ENCODE data around the gene DHRSX.

DHRSX gene

GRCh38 chrX:2435465-2435864, 65.3 kb downstream of the DHRSX start:
- no peak for ATAC-seq (ENCODE audit: low read depth)
- Histone ChIP-seq H3K27ac (ENCODE audit: poor library complexity, severe bottlenecking) (no peak overlapping the region), H3K27me3 (ENCODE audit: insufficient read depth, poor library complexity, severe bottlenecking) (no peaks in the 10 kb centered on the region), H3K4me1 (ENCODE audit: insufficient read depth, poor library complexity, severe bottlenecking) (no peaks in the 10 kb centered on the region), H3K9me3 (ENCODE audit: severe bottlenecking) (no peaks in the 10 kb centered on the region), H3K4me3 (ENCODE audit: severe bottlenecking) (no peak overlapping the region), H3K36me3 (ENCODE audit: low read depth) (no peaks in the 10 kb centered on the region)
- no peak for DNase-seq (ENCODE audit: low spot score)
- TF ChIP-seq CTCF (IDR thresholded peaks at IDR 0.05; ENCODE audit: poor library complexity, severe bottlenecking) = no peak

GRCh38 chrX:2434270-2435163, 66.3 kb downstream of the DHRSX start:
- no peak for TF ChIP-seq CTCF (IDR thresholded peaks at IDR 0.05; ENCODE audit: poor library complexity, severe bottlenecking)

GRCh38 chrX:2432298-2432863, 68.4 kb downstream of the DHRSX start:
- no peaks in the 10 kb centered on the region for H3K9me3 ChIP-seq (ENCODE audit: severe bottlenecking)
- TF ChIP-seq CTCF (IDR thresholded peaks at IDR 0.05; ENCODE audit: poor library complexity, severe bottlenecking) = no peak
- no peaks in the 10 kb centered on the region for H3K4me1 ChIP-seq (ENCODE audit: insufficient read depth, poor library complexity, severe bottlenecking)
- no peaks in the 10 kb centered on the region for H3K36me3 ChIP-seq (ENCODE audit: low read depth)
- no peak overlapping the region for H3K27ac ChIP-seq (ENCODE audit: poor library complexity, severe bottlenecking)
- H3K27me3 ChIP-seq (ENCODE audit: insufficient read depth, poor library complexity, severe bottlenecking) = no peaks in the 10 kb centered on the region
- ATAC-seq (ENCODE audit: low read depth) = no peak
- DNase-seq (ENCODE audit: low spot score) = no peak
- H3K4me3 ChIP-seq (ENCODE audit: severe bottlenecking) = no peak overlapping the region

More at GRCh38 chrX:2434270-2435163, 66.3 kb downstream of the DHRSX start:
- Histone ChIP-seq H3K9me3 (ENCODE audit: severe bottlenecking) (no peaks in the 10 kb centered on the region), H3K4me3 (ENCODE audit: severe bottlenecking) (no peak overlapping the region), H3K27me3 (ENCODE audit: insufficient read depth, poor library complexity, severe bottlenecking) (no peaks in the 10 kb centered on the region), H3K27ac (ENCODE audit: poor library complexity, severe bottlenecking) (no peak overlapping the region), H3K36me3 (ENCODE audit: low read depth) (no peaks in the 10 kb centered on the region), H3K4me1 (ENCODE audit: insufficient read depth, poor library complexity, severe bottlenecking) (no peaks in the 10 kb centered on the region)
- ATAC-seq (ENCODE audit: low read depth) (no peak), DNase-seq (ENCODE audit: low spot score) (no peak)

- Histone ChIP-seq H3K4me1 (ENCODE audit: insufficient read depth, poor library complexity, severe bottlenecking) (no peaks in the 10 kb centered on the region), H3K4me3 (ENCODE audit: severe bottlenecking) (no peak overlapping the region), H3K9me3 (ENCODE audit: severe bottlenecking) (no peaks in the 10 kb centered on the region), H3K27me3 (ENCODE audit: insufficient read depth, poor library complexity, severe bottlenecking) (no peaks in the 10 kb centered on the region), H3K36me3 (ENCODE audit: low read depth) (no peaks in the 10 kb centered on the region), H3K27ac (ENCODE audit: poor library complexity, severe bottlenecking) (no peak overlapping the region)
- no peak for TF ChIP-seq CTCF (IDR thresholded peaks at IDR 0.05; ENCODE audit: poor library complexity, severe bottlenecking)
- DNase-seq (ENCODE audit: low spot score) (no peak), ATAC-seq (ENCODE audit: low read depth) (no peak)
Measured at GRCh38 chrX:2430265-2430825, 70.4 kb downstream of the DHRSX start.

All from RWPE2 (cell line).